ENCODE results near the gene CD163. TPM values are rescaled to one million over a fixed set of nuclear protein-coding genes. Genes with fewer than 3 reads are reported as not detected.

Gene CD163
- 0.01 TPM for polyA plus RNA-seq (2013, experiment 1 of 2)
- 0.13 TPM for polyA plus RNA-seq (2013, experiment 2 of 2)

DNA sequence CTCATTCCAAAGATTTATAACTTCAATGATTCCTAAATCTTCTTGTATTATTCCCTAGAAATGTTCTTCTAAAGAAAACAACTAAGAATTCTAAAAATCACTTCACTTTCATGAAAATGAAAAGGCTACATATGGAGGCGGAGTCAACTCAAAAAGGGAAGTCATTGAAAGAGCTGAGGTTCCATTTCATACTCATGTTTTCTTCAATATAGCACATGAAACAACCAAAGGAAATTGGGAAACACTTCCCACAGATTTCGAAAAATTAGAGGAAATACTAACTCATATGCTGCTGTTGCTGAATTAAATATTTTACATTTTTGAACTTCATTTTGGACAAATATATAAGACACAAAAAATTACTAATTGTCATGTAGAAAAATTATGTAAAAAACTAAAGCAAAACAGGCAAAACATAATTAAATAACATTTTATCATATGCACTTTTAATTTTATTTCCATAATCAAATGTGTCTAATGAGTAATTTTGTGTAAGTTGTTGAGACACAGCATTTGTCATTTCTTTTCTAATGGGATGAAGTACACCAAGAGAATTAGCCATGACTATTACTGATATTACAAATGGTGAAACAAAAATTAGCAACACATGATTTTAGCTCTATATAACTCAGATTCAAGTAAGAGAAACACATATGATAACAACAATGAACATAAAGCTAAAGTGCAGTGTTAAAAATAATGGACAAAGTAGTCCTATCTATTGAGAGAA lies at the start of gene CD163:
Gene CD163, minus strand, starts transcription at position 92 of the 730 bp plus-strand sequence. Its CDS starts 87 bp downstream, at position 5.
- Histone ChIP-seq H3K23ac (ENCODE audit: low read length) (no peak within 1 kb of the TSS), H2AK5ac (ENCODE audit: low read length) (no peak within 1 kb of the TSS), H3K56ac (ENCODE audit: low read length) (no peak within 1 kb of the TSS), H4K5ac (ENCODE audit: low read length) (no peak within 1 kb of the TSS), H3K79me2 (ENCODE audit: control insufficient read depth, insufficient read depth, low read length) (no peaks in the 10 kb centered on the region), H3K27ac (ENCODE audit: low read depth, low read length) (no peak within 1 kb of the TSS), H3K4me3 (ENCODE audit: low read length) (no peak within 1 kb of the TSS), H4K8ac (ENCODE audit: low read depth, low read length) (no peak within 1 kb of the TSS), H3K36me3 (ENCODE audit: control insufficient read depth, insufficient read depth, low read length) (no peaks in the 10 kb centered on the region), H3K79me1 (ENCODE audit: low read length) (no peaks in the 10 kb centered on the region), H2BK120ac (ENCODE audit: low read depth, low read length) (no peak within 1 kb of the TSS), H3K27me3 (ENCODE audit: insufficient read depth, low read length, poor library complexity) (no peaks in the 10 kb centered on the region), H3K4ac (ENCODE audit: low read depth, low read length) (no peak within 1 kb of the TSS), H2BK5ac (ENCODE audit: low read length) (no peak within 1 kb of the TSS), H3K9ac (ENCODE audit: low read length) (no peak within 1 kb of the TSS), H3K4me2 (ENCODE audit: low read length) (no peak within 1 kb of the TSS), H3K4me1 (ENCODE audit: control insufficient read depth, low read depth, low read length) (no peaks in the 10 kb centered on the region), H2BK15ac (replicated peaks; ENCODE audit: low read depth) (no peak within 1 kb of the TSS), H3K18ac (ENCODE audit: low read length) (no peak within 1 kb of the TSS)
- no CpG with 5 or more reads among the region's 2 CpGs for WGBS (ENCODE audit: extremely low coverage, insufficient coverage, low lambda C conversion rate)
- DNase-seq, result no peak

DNA sequence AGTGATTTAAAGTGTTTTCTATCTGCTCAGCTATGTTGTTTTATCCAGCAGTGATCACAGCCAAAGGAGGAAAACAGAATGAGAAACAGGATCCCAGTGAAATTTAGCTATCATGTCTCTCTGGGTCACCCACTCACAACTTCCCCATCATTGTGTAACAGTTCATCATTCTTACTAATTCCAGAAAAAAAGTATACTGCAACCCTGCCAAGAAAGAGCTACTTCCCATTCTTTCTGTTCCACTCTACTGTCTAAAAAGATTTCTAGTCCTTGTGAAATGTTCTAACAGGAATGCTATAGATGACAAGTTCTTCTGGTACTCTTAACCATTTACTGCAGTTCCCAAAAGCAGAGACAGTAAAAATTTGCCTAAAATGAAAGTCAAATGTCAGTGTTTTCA lies 39.2 kb upstream of the CD163 start:
- H3K4me1 ChIP-seq (ENCODE audit: control insufficient read depth, low read depth, low read length), result no peaks in the 10 kb centered on the region
- H3K36me3 ChIP-seq (ENCODE audit: control insufficient read depth, insufficient read depth, low read length), result no peaks in the 10 kb centered on the region
- H2BK120ac ChIP-seq (ENCODE audit: low read depth, low read length), result no peak overlapping the region
- no peak overlapping the region for H3K4me3 ChIP-seq (ENCODE audit: low read length)
- no peaks in the 10 kb centered on the region for H3K79me2 ChIP-seq (ENCODE audit: control insufficient read depth, insufficient read depth, low read length)
- H2AK5ac ChIP-seq (ENCODE audit: low read length), result no peak overlapping the region
- no peak overlapping the region for H2BK5ac ChIP-seq (ENCODE audit: low read length)
- H3K18ac ChIP-seq (ENCODE audit: low read length), result no peak overlapping the region
- no peak for DNase-seq
- H2BK15ac ChIP-seq (replicated peaks; ENCODE audit: low read depth), result no peak overlapping the region
- no peak overlapping the region for H4K5ac ChIP-seq (ENCODE audit: low read length)
- no peak overlapping the region for H4K8ac ChIP-seq (ENCODE audit: low read depth, low read length)
- H3K4ac ChIP-seq (ENCODE audit: low read depth, low read length), result no peak overlapping the region
- no peaks in the 10 kb centered on the region for H3K27me3 ChIP-seq (ENCODE audit: insufficient read depth, low read length, poor library complexity)
- no peak overlapping the region for H3K27ac ChIP-seq (ENCODE audit: low read depth, low read length)
- no peak overlapping the region for H3K23ac ChIP-seq (ENCODE audit: low read length)
- H3K56ac ChIP-seq (ENCODE audit: low read length), result no peak overlapping the region
- no peak overlapping the region for H3K9ac ChIP-seq (ENCODE audit: low read length)
- H3K79me1 ChIP-seq (ENCODE audit: low read length), result no peaks in the 10 kb centered on the region
- H3K4me2 ChIP-seq (ENCODE audit: low read length), result no peak overlapping the region

DNA sequence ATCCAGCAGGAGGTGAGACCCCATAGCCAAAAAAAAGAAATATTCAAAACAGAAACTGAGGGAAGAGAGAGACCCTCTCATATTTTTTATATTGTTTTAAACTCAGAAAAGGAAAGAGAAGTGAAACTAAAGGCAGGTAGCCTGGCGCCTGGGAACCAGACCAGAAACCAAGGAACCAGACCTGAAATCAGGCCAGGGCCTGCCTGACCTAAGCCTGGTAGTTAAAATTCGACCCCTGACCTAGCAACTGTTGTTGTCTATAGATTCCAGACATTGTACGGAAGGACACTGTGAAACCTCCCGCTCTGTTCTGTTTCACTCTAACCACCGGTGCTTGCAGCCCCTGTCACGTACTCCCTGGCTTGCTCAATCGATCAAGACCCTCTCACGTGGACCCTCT lies 38.5 kb upstream of the CD163 start:
- no peak overlapping the region for H2BK15ac ChIP-seq (replicated peaks; ENCODE audit: low read depth)
- no peaks in the 10 kb centered on the region for H3K79me2 ChIP-seq (ENCODE audit: control insufficient read depth, insufficient read depth, low read length)
- H3K4ac ChIP-seq (ENCODE audit: low read depth, low read length), result no peak overlapping the region
- no peaks in the 10 kb centered on the region for H3K79me1 ChIP-seq (ENCODE audit: low read length)
- H3K18ac ChIP-seq (ENCODE audit: low read length), result no peak overlapping the region
- no CpG with 5 or more reads among the region's 8 CpGs for WGBS (ENCODE audit: extremely low coverage, insufficient coverage, low lambda C conversion rate)
- H2BK5ac ChIP-seq (ENCODE audit: low read length), result no peak overlapping the region
- no peak for DNase-seq
- H3K4me3 ChIP-seq (ENCODE audit: low read length), result no peak overlapping the region
- H2BK120ac ChIP-seq (ENCODE audit: low read depth, low read length), result no peak overlapping the region
- no peak overlapping the region for H3K56ac ChIP-seq (ENCODE audit: low read length)
- H3K4me1 ChIP-seq (ENCODE audit: control insufficient read depth, low read depth, low read length), result no peaks in the 10 kb centered on the region
- no peak overlapping the region for H3K27ac ChIP-seq (ENCODE audit: low read depth, low read length)
- no peak overlapping the region for H3K9ac ChIP-seq (ENCODE audit: low read length)
- no peak overlapping the region for H4K5ac ChIP-seq (ENCODE audit: low read length)
- H3K36me3 ChIP-seq (ENCODE audit: control insufficient read depth, insufficient read depth, low read length), result no peaks in the 10 kb centered on the region
- H4K8ac ChIP-seq (ENCODE audit: low read depth, low read length), result no peak overlapping the region
- no peak overlapping the region for H3K23ac ChIP-seq (ENCODE audit: low read length)
- no peak overlapping the region for H2AK5ac ChIP-seq (ENCODE audit: low read length)
- no peak overlapping the region for H3K4me2 ChIP-seq (ENCODE audit: low read length)
- no peaks in the 10 kb centered on the region for H3K27me3 ChIP-seq (ENCODE audit: insufficient read depth, low read length, poor library complexity)

DNA sequence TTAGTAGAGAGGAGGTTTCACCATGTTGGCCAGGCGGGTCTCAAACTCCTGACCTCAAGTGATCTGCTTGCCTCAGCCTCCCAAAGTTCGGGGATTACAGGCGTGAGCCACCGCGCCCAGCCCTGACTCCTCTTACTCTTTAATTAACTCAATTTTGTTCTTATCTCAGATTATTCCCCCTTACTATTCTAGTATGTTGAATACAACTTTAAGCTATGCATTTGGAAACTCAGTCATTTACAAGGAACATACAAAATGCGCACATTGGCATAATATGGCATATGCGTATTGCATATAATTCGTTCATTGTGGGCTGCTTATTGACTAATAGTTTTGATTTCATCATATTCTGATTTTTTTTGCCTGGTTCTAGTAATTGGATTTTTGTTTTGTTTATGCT lies 10.8 kb upstream of the CD163 start:
- no peaks in the 10 kb centered on the region for H3K79me2 ChIP-seq (ENCODE audit: control insufficient read depth, insufficient read depth, low read length)
- H4K5ac ChIP-seq (ENCODE audit: low read length), result no peak overlapping the region
- no peak for DNase-seq
- H3K18ac ChIP-seq (ENCODE audit: low read length), result no peak overlapping the region
- no peak overlapping the region for H4K8ac ChIP-seq (ENCODE audit: low read depth, low read length)
- H3K4ac ChIP-seq (ENCODE audit: low read depth, low read length), result no peak overlapping the region
- no peak overlapping the region for H2BK5ac ChIP-seq (ENCODE audit: low read length)
- H3K4me1 ChIP-seq (ENCODE audit: control insufficient read depth, low read depth, low read length), result no peaks in the 10 kb centered on the region
- H3K23ac ChIP-seq (ENCODE audit: low read length), result no peak overlapping the region
- no peaks in the 10 kb centered on the region for H3K36me3 ChIP-seq (ENCODE audit: control insufficient read depth, insufficient read depth, low read length)
- no peak overlapping the region for H3K9ac ChIP-seq (ENCODE audit: low read length)
- no peak overlapping the region for H3K56ac ChIP-seq (ENCODE audit: low read length)
- no peak overlapping the region for H3K4me2 ChIP-seq (ENCODE audit: low read length)
- H2BK15ac ChIP-seq (replicated peaks; ENCODE audit: low read depth), result no peak overlapping the region
- no peak overlapping the region for H3K4me3 ChIP-seq (ENCODE audit: low read length)
- no peak overlapping the region for H2BK120ac ChIP-seq (ENCODE audit: low read depth, low read length)
- H2AK5ac ChIP-seq (ENCODE audit: low read length), result no peak overlapping the region
- H3K27ac ChIP-seq (ENCODE audit: low read depth, low read length), result no peak overlapping the region
- H3K79me1 ChIP-seq (ENCODE audit: low read length), result no peaks in the 10 kb centered on the region
- WGBS (ENCODE audit: extremely low coverage, insufficient coverage, low lambda C conversion rate), result no CpG with 5 or more reads among the region's 8 CpGs
- no peaks in the 10 kb centered on the region for H3K27me3 ChIP-seq (ENCODE audit: insufficient read depth, low read length, poor library complexity)

DNA sequence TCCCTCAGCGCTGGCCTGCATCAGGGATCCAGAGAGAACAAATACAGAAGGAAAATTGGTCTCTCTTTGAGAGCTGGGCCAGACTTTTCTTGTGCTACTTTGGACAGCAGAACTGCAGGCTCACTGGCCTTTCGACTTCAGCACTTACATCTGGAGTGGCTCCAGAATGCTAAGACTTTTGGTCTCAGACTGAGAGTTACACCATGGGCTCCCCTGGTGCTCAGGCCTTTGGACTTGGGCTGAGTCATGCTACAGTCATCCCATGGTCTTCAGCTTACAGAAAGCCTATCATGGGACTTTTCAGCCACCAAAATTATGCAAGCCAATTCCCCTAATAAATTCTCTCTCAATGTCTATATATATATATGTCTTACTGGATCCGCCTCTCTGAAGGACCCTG lies 9.0 kb upstream of the CD163 start:
- H2BK120ac ChIP-seq (ENCODE audit: low read depth, low read length), result no peak overlapping the region
- H3K18ac ChIP-seq (ENCODE audit: low read length), result no peak overlapping the region
- H3K79me1 ChIP-seq (ENCODE audit: low read length), result no peaks in the 10 kb centered on the region
- H3K79me2 ChIP-seq (ENCODE audit: control insufficient read depth, insufficient read depth, low read length), result no peaks in the 10 kb centered on the region
- no peak overlapping the region for H4K5ac ChIP-seq (ENCODE audit: low read length)
- H3K4me1 ChIP-seq (ENCODE audit: control insufficient read depth, low read depth, low read length), result no peaks in the 10 kb centered on the region
- WGBS (ENCODE audit: extremely low coverage, insufficient coverage, low lambda C conversion rate), result no CpG with 5 or more reads among the region's 3 CpGs
- H3K4me3 ChIP-seq (ENCODE audit: low read length), result no peak overlapping the region
- H3K36me3 ChIP-seq (ENCODE audit: control insufficient read depth, insufficient read depth, low read length), result no peaks in the 10 kb centered on the region
- H3K27ac ChIP-seq (ENCODE audit: low read depth, low read length), result no peak overlapping the region
- no peak overlapping the region for H2BK15ac ChIP-seq (replicated peaks; ENCODE audit: low read depth)
- peak; percentile 88 for DNase-seq
- no peaks in the 10 kb centered on the region for H3K27me3 ChIP-seq (ENCODE audit: insufficient read depth, low read length, poor library complexity)
- H3K56ac ChIP-seq (ENCODE audit: low read length), result no peak overlapping the region
- no peak overlapping the region for H3K9ac ChIP-seq (ENCODE audit: low read length)
- H2AK5ac ChIP-seq (ENCODE audit: low read length), result no peak overlapping the region
- H3K23ac ChIP-seq (ENCODE audit: low read length), result no peak overlapping the region
- no peak overlapping the region for H4K8ac ChIP-seq (ENCODE audit: low read depth, low read length)
- H3K4ac ChIP-seq (ENCODE audit: low read depth, low read length), result no peak overlapping the region
- no peak overlapping the region for H2BK5ac ChIP-seq (ENCODE audit: low read length)
- H3K4me2 ChIP-seq (ENCODE audit: low read length), result no peak overlapping the region

Measured in mesendoderm (in vitro differentiated cells).